ENCODE results near the gene HSD11B2. TPM values are rescaled to one million over a fixed set of nuclear protein-coding genes. Genes with fewer than 3 reads are reported as not detected.
"Not testable (repeated sequence)": the region's sequence is repeated elsewhere in the genome, so short reads cannot be mapped to it uniquely, and the experiment has no call there.

The HSD11B2 gene
- total RNA-seq, 1 donor from 2014 or later: 0.41 TPM

DNA sequence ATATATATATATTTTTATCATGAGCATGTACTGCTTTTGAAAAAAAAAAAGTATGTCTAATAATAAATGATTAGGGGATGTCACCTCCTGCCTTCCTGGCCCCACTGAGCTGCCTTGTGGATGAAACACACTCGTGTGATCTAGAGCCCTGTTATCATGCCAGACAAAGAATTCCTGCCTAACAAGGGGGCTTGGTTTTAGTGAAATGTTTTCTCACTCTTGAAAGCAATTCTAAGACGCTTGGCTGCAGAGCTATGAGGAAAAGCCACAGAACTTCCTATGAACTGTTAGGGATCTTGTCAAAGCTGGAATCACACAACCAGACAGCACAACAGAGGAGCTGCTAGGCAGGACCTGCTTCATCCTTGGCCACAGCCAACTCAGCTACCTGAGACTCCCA, 18.6 kb upstream of the HSD11B2 start:
- no peak for FAIRE-seq
- no peak for DNase-seq (ENCODE audit: low spot score in 2 of 2)

DNA sequence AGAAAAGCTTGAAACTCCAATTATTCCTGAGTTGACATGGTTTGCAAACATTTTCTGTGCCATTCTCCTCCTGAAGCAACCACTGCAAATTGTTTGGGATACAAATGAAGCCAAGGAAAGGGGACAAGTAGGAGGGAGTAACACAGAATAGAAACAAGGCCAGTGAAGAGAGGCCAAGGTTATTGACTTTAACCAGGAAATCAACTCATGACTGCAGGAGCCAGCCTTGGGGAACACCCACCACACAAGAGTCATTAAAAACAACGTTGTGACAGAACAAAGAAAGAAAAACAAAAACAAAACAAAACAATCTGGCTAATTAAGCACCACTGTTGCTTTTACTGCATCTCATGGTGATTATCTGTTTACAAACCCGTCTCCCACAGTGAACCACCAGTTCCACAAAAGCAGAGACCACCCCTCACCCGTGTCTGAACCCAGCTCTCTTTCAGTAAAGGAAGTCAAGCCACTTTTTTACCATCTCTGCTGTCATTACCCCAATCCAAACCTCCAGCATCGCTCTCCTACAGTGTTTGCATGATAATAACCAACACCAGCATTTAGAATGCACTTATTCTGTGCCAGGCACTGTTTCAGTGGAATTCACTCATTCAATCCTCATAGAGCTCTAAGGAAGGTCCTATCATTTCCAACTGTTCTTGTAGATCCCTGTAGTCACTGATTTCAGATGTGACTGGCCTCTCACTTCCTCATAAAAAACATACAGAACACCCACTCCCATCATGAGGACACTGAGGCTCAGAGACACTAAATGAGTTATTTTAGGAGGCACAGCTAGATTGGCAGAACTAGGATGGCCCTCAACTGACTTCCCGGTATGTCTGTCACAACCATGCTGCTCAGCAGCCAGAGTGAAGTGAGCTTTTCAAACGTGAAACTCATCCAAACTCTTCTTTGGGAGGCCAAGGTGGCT, 16.7 kb upstream of the HSD11B2 start:
- FAIRE-seq (no peak), DNase-seq (ENCODE audit: low spot score in 2 of 2) (no peak)

DNA sequence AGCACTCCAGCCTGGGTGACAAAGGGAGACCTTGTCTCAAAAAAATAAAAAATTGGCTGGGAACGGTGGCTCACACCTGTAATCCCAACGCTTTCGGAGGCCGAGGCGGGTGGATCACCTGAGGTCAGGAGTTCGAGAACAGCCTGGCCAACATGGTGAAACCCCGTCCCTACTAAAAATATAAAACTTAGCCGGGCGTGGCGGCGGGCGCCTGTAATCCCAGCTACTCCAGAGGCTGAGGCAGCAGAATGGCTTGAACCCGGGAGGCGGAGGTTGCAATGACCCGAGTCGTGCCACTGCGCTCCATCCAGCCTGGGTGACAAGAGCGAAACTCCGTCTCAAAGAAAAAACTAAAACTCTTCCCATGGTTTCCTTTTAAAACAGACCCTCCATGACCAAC, 15.5 kb upstream of the HSD11B2 start:
- FAIRE-seq; DNase-seq (ENCODE audit: low spot score in 2 of 2): not testable (repeated sequence)

DNA sequence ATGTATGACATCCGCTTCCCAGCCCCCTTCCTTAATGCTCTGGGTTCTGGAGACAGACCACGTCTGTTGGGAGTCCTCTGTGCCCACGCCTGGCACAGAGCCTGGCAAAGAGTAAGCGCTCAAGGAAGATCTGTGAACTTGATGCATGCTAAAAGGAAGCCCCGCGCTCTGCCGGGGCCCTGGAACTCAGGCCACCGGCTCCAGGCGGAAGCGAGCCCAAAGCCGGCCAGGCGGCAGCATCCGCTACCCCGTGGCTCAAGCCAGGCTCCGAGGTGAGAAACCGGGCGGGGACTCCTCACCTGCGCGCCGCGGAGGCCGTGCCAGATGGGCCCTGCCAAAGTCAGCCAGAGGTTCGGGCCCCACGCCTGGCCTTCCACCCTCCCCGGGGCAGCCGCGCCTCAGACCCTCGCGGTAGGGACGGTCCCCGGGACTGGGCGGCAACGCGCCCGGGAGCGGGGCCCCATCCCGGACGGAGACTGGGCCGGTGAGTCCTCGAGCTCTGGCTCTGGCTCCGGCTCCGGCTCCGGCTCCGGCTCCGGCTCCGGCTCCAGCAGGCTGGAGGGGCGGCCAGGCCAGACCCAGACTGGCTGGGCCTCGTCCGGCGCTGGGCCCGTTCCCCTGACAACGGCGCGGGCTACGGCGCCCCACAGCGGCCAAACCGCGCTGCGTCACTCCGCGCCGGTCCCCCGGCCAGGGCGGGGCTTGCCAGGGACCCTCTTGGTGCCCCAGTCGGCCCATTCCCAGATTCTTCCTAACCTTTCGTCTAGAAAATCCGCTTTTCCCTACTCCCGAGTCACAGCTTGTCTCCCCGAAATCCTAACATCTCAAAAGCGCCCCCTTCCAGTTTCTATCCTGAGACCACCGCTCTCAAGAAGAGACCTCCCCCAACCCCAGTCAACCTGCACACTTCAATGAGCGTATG, 14.8 kb upstream of the HSD11B2 start, which contains the start of gene ZDHHC1:
Gene ZDHHC1 (minus strand): TSS at position 606 of the 922 bp plus-strand sequence. CDS start 8,702 bp downstream, outside the sequence.
- DNase-seq (ENCODE audit: low spot score in 2 of 2): peak; percentile 88 to 91
- no peak for FAIRE-seq

DNA sequence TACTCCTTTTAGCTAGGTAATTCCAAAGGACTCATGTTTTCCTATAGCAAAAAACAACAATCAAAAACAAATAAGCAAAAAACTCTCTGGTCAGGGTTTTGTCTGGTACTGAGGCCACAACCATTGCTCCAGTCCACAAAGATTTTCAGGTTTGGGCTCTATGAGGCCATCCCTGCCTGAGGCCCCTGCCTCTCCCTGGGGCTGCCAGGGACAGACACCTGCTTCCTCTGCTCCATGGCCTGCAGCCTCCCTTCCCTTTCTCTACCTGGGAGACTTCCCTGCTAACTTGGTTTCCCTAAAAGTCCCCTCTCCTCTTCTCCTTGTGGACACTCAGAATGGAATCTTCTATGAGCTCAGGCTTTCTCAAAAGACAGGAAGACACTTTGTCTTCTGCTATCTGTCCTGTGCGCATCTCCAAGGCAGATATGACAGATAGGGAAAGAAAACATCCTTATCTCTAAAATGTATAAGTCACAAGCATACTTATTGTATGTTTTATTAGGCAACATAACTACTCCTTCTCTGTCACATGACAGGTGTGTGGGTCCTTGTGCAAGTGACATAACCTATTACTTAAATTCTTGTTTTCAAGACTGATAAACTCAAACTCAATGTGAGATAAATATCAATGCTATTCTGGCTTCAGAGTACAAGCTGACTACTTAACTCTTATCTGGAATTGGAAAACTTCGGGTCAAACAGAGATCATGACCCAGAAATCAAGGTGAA, 13.4 kb upstream of the HSD11B2 start:
- FAIRE-seq: no peak

DNA sequence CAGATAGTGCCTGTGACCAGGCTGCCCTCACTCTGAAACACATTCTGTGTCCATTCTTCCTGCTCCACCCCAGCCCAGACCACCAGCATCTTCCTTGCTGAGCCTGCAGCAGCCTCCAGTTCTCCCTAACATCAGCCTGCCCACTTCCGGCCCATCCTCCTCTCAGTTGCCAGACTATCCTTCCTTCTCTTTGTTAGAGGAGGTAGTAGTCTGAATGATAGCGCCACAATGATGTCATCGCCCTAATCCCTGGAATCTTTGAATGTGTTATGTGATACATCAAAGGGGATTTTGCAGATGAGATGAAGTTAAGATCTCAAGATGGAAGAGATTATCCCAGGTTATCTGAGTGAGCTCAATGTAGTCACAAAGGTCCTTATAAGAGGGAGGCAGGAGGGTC, 11.4 kb upstream of the HSD11B2 start:
- FAIRE-seq (no peak), DNase-seq (ENCODE audit: low spot score in 2 of 2) (no peak)

More for the DNA sequence above, 13.4 kb upstream of the HSD11B2 start:
- no peak for DNase-seq (ENCODE audit: low spot score in 2 of 2)

DNA sequence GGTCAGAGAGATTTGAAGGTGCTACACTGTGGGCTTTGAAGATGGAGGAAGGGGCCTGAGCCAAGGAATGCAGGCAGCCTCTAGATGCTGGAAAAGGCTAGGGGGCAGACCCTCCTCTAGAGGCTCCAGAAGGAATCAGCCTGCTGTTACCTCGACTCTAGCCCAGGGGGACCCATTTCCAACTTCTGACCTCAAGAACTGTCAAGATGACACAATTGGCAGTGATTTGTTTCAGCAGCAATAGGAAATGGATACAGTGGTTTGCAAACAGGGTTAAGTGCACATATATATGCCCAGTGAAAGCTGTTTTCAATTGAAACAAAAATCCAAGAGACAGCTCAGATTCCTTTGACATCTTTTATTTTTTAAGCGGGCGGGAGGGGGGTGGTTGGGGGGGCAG, 11.0 kb upstream of the HSD11B2 start:
- DNase-seq (ENCODE audit: low spot score in 2 of 2): no peak

DNA sequence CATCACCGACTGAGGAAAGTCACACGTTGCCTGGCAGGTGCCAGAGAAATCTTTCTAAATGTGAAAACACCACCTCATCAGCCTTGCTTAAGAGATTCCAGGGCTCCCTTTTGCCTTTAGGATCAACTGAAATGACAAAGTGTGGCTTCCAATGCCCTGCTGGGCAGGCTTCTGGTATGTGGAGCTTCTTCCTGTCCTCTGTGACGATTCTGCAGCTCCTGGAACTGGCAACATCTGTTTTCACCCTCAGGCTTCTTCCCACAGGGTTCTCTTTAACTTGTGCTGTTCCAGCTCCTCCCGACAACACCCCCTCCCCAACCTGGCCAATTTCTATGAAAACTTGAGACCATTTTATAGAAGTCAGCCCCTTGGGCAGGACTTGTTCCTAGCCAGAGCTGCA, 9.9 kb upstream of the HSD11B2 start:
- no peak for FAIRE-seq
- DNase-seq (ENCODE audit: low spot score in 2 of 2): no peak

More for the DNA sequence above, 11.0 kb upstream of the HSD11B2 start:
- FAIRE-seq: no peak

DNA sequence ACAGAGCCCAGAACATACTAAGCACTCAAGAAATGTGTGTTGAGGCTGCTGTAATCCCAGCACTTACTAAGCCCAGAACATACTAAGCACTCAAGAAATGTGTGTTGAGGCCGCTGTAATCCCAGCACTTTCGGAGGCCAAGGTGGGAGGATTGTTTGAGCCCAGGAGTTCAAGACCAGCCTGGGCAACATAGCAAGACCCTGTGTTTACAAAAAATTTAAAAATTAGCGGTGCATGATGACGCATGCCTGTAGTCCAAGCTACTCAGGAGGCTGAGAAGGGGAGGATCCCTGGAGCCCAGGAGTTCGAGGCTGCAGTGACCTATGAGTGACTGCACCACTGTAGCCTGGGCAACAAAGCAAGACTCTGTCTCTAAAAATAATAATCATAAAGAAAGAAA, 7.9 kb upstream of the HSD11B2 start:
- DNase-seq (ENCODE audit: low spot score in 2 of 2) (no peak), FAIRE-seq (no peak)

DNA sequence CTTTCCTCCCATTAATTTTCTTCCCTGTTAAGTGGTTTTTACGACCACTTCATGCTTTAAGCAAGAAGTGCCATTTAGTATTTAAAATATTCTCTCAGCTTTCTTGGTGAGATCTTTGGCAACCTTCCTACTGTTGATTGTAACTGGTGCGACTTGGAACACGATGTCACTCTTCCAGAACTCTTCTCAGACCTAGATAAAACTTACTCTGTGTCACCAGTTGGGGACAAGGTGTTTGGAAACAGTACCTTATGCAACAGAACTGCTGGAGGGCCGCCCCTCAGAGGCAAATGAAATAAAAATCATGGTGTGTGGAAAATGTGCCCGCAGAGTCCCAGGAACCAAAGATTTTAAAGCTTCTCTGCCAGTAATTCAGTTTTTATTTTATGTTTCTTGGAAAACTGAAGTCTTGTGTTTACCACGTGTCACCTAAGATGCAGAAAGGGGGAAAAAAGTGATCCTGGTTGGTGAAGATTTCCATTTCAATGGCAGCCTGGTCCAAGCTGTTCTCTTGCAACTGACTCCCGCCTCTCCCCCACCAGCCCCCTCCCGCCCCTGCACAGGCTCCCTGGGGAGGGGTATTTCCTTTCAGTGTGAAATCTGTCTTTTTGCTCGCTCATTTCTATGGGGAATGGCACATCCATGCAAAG, 7.2 kb upstream of the HSD11B2 start:
- FAIRE-seq: no peak
- no peak for DNase-seq (ENCODE audit: low spot score in 2 of 2)

DNA sequence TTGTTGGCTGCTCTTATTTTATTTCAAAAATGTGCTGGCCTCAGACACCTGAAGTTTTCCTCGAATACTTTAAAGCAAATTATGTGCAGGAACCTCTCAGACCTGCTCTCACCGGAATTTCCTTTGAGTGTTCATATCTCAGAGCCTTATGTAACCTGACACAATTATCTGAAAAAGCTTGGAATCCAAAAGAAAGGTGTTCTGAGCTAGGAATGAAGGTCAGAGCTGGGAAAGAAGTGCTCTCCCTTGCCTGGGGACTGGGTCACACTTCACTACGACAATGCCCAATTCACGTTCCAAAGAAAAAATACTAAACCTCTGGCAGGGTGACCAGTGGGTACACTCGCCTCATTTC, 6.7 kb upstream of the HSD11B2 start:
- no peak for FAIRE-seq
- no peak for DNase-seq (ENCODE audit: low spot score in 2 of 2)

DNA sequence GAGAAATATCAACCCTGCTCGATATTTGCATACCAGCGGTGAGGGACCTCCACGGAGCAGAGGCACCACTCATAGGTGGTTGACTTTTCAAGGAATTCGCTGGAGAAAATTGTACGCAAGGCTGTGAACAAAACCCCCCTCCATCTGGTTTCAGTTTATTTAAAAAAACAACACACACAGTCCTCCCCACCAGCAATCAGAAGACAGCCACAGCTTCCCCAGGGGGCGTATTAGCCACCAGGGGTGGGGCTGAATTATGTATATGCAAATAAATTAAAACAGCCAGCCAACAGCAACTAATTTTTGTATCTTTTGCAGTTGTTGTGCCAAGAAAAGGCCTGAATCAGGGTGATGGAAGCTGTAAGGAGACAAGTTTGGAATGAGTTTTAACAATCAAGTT, 5.9 kb upstream of the HSD11B2 start:
- FAIRE-seq (no peak), DNase-seq (ENCODE audit: low spot score in 2 of 2) (no peak)

DNA sequence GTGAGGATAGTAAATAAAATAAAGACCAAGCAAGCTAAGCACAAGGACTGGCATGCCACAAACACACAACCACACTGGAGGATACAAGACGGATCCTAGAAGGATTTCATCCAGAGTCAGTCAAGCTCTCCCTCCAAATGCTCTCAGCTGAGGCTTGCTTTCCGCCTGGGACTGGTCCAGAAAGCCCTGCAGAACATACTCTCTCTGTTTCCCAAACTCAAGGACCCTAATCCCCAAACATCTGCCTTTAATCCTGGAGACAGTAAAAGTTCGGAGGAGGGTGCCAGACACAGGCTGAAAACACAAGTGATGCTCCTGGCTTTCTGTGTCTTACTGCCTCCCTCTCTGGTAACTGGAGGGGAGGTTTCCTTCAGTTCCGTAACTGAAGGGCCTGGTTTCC, 5.3 kb upstream of the HSD11B2 start:
- DNase-seq (ENCODE audit: low spot score in 2 of 2) (no peak), FAIRE-seq (no peak)

DNA sequence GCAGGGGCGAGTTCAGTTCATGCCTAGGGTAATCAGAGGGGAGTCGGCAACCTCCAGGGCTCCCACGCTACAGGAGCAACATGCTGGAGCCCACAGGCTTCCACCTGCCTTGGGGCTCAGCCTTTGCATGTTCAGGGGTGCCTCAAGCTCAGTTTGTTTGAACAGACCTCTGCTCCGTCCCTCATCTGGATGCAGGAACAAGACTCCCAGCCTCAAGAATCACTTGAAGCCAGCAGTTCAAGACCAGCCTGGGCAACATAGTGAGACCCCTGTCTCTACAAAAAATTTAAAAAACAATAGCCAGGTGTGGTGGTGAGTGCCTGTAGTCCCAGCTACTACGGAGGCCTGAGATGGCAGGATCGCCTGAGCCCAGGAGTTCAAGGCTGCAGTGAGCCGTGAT, 4.9 kb upstream of the HSD11B2 start:
- DNase-seq (ENCODE audit: low spot score in 2 of 2) (no peak), FAIRE-seq (no peak)

DNA sequence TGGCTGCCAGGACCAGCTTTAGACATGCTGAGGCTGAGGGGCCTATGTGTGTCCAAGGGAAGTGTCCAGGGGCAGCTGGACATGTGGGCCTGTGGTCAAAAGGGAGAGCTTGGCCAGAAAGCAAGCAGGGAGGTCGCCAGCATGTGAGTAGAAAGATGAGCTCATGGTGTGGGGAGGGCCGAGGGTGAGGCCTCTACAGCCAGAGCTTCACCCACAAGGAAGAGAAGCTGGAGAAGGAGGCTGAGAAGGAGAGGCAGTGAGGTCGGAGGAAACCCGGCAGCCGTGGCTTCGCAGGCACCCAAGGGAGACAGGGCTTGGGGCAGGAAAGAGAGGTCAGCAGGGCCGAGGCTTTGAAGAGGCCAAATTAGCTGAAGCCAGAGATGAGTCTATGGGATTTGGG, 4.0 kb upstream of the HSD11B2 start:
- DNase-seq (ENCODE audit: low spot score in 2 of 2): no peak
- no peak for FAIRE-seq

DNA sequence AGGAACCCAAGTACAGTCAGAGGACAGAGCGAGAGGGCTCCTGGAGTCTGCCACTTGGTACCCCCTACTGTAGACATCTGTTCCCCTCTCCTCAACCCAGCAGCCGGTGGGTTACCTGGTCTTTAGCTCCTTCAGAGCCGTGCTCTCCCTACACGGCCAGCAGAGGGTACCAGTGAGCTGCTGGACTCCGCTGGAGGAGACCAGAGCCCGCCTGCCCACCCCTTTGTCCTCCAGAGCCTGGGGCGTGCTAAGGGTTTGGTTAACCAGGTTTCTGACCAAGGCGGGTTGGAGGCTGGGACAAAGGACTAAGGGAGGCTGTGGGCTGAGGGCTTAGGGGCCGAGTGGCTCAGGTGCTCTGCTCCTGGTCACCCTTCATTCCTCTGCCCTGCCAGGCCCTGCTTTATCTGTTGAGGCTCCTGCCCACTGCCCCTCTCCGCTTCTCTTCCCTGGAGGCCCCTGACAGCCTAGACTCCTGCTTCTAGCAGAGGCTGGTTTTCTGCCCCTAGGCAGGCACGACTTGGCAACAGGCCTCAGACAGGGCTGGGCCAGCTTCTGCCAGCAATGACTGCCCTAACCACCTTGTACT, 2.7 kb upstream of the HSD11B2 start:
- peak in 1 of 2 donors; percentile 71 for DNase-seq (ENCODE audit: low spot score in 2 of 2)
- no peak for FAIRE-seq

DNA sequence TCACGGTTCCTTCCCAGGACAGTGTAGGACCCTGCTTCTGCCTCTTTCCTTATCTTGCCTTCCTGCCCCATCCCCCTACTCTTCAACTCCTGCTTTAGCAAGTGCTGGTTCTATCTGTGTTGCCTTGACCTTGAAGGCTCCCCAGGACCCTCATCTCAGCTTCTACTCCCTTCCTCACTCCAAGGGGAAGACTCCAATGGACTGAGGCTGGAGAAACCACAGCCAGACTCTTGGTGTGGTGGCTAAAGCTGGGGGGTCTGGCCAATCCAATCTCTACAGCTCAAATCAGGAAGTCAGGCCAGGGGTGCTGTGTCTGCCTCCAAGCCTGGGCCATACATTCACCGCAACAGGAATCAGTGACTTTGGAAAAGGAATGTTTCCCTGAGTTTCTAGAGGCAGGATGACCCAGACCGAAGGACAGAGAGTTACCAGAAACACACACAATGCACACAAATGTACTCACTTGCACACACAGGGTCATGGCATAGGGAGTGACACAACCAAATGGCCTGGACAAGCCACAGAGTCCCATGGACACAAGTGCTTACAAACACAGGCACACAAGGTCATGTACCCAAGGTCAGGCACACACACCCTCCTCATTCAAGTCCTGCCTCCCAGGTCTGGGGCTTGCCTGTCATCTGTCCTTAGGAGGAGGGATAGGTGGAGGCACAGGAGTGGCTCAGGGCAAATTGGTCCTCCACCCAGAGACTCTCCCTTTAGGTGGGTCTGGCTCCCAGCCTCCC, 1.7 kb upstream of the HSD11B2 start:
- FAIRE-seq: no peak

DNA sequence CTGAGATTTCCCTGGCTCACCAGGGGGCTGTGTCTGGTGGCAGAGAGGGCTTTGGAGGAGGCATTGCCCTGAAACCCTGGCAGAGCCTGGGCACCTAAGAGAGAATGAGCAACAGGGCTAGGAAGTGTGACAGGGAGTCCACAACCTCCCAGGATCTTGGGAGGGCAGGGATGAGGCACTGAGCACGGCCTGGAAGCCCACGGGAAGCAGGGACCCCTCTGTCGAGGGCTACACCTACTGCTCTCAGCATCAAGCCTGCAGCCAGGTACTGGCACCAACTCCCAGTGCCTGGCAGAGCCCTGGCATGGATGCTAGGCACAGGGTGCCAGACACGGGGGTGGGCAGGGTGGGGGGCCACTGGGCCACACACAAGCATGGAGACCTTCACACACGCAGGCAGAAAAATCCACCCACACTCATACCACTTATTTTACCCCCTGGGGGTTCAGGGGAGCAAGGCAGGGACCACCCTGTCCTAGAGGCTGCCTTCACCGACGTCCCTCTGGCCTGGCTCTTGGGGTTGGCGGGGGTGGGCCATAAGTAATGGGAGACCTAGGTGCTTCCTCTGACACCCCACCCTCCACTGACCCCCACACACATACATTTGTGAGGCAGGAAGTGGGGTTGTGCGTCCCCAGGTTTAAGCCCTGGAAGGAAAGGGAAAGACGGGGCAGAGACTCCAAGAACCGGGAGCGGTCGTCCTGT, 970 bp upstream of the HSD11B2 start:
- no peak for DNase-seq (ENCODE audit: low spot score in 2 of 2)
- FAIRE-seq: no peak

More for the DNA sequence above, 1.7 kb upstream of the HSD11B2 start:
- DNase-seq (ENCODE audit: low spot score in 2 of 2): no peak

Measured in frontal cortex (tissue), 4 donors.